GM19240 (cell line): ENCODE results near the gene MRLN.
"Not testable (repeated sequence)": the region's sequence is repeated elsewhere in the genome, so short reads cannot be mapped to it uniquely, and the experiment has no call there.

Experiments used
- DNase-seq: peaks from one replicate; pipeline ENCODE4 v3.0.0; 2011; ENCODE audit warnings: low spot score; ENCODE audit not compliant: insufficient read length

MRLN gene

GRCh38 chr10:59745163-59745650 lies 8.0 kb downstream of the MRLN start:
- no peak for DNase-seq

GRCh38 chr10:59744762-59745161 lies 8.5 kb downstream of the MRLN start:
- DNase-seq = not testable (repeated sequence)

- DNase-seq = not testable (repeated sequence)
These were observed 9.1 kb downstream of the MRLN start for GRCh38 chr10:59744156-59744555.

- DNase-seq = no peak
These were observed 11.7 kb downstream of the MRLN start for GRCh38 chr10:59741583-59741982.

GRCh38 chr10:59741048-59741447 lies 12.2 kb downstream of the MRLN start:
- no peak for DNase-seq

GRCh38 chr10:59736749-59737148 lies 16.5 kb downstream of the MRLN start:
- DNase-seq = no peak

- no peak for DNase-seq
These were observed 18.0 kb downstream of the MRLN start for GRCh38 chr10:59735296-59735695.

- DNase-seq = no peak
These were observed 19.2 kb downstream of the MRLN start for GRCh38 chr10:59734014-59734462.

- DNase-seq = not testable (repeated sequence)
These were observed 19.8 kb downstream of the MRLN start for GRCh38 chr10:59733321-59734013.

GRCh38 chr10:59732849-59733248 lies 20.4 kb downstream of the MRLN start:
- DNase-seq = not testable (repeated sequence)

GRCh38 chr10:59729167-59729566 lies 24.1 kb downstream of the MRLN start:
- not testable (repeated sequence) for DNase-seq

DNA sequence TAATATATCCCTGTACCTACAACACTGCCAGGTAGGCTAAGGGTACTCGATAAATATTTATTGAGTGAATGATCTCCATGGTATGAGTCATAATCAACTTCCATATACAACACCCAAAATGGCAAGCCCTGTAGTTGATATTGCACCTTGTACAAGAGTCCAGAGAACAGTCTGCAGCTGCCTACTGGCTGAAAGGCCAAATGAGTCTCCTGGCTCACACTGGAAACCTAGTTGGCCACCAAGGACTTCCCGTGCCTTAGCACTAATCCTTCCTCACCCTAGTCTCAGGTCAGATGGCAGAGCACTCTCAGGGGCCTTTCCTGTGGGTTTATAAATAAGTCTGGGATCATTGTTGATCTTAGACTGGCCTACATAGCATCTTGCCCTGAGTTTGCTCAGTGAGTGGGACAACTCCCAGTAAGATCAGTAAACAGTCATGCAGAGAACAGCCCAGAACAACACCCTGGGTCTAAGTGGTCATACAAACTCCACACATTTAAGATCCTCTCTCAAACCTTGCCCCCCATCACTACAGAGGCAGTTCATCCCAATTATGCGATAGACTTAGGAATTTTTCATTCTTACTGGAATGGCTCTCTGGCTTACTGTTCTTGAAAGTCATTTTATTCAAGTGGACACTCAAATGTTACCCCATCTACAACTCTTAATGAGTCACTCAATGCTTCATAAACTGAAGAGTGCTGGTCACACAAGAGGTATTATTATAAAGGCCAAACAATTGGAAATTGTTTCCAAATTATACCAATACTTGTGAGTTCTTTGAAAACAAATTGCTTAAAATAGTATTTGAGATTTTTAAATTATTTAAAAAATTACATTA lies 28.9 kb downstream of the MRLN start:
- DNase-seq = no peak

GRCh38 chr10:59720377-59720776 lies 32.9 kb downstream of the MRLN start:
- no peak for DNase-seq

DNA sequence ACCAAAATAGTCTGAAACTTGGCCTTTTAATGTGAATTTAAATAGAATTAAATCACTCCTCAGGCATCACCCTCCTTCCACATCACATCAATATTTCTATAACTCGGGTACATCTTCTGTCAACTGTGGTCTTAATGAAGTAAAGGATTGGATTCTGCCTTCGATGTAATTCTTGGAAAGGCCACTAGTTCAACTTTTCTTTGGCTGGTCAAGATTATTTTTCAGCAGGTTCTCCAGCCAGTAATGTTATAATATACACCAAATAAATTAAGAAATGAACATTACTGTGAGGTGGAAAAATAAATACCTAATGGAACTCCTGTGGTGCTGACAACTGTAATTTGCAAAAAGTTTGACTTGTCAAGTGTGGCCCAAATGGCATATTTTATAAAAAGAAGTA lies 33.9 kb downstream of the MRLN start:
- no peak for DNase-seq

GRCh38 chr10:59718257-59718656 lies 35.0 kb downstream of the MRLN start:
- DNase-seq = no peak

DNA sequence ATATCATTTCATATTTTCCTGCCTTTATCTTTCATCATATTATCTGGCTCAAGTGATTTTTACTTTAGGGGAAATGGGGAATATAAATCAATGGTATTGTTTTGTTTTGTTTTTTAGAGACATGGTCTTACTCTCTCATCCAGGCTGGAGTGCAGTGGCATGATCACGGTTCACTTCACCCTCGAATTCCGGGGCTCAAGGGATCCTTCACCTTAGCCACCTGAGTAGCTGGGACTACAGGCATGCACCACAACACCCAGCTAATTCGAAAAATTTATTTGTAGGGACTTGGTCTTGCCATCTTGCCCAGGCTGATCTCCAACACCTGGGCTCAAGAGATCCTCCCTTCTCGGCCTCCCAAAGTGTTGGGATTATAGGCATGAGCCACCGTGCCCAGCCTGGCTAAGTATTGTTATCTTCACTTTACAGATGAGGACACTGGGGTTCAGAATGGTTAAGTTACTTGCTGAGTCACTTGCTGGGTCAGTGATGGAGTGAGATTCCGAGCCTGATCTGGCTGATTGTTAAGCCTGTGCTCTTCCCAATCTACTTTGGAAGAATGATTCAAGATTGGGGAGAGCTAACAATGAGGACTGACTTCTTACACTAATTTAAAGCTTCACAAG lies 39.9 kb downstream of the MRLN start:
- no peak for DNase-seq

DNA sequence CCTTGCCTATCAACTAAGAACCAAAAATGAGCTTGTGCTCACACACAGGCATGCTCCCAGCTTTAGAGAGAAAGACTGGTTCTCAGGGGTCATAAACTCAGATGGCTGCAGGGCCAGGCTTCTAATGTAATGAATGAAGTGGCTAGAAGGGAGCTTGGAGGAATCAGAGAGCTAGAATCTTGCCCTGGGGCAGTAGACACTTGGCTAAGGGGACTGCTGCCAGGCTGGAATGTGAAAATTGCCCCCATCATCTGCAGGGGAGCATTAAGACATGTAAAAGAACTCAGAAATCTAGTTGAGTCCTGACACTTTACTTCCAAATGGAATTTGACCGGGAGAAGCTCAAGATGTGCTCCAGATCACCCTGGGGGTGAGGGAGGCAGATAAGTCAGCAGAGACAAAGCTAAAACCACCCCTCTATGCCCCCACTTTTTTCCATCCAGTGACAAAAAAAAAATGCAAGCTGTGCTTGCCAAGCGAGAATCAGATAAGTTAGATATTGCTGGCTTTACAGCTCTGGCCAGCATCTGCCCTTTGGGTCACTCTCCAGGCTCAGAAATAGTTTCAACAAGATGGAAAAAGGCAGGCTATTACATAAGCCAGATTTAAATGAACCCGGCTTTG lies 41.3 kb downstream of the MRLN start:
- DNase-seq = no peak

- DNase-seq = peak; percentile 25
These were observed 43.7 kb downstream of the MRLN start, which contains the start of gene SLC16A9 for GRCh38 chr10:59709395-59710125. Gene SLC16A9 (minus strand): TSS chr10:59709850. CDS start chr10:59684291, 25,559 bp downstream.

DNA sequence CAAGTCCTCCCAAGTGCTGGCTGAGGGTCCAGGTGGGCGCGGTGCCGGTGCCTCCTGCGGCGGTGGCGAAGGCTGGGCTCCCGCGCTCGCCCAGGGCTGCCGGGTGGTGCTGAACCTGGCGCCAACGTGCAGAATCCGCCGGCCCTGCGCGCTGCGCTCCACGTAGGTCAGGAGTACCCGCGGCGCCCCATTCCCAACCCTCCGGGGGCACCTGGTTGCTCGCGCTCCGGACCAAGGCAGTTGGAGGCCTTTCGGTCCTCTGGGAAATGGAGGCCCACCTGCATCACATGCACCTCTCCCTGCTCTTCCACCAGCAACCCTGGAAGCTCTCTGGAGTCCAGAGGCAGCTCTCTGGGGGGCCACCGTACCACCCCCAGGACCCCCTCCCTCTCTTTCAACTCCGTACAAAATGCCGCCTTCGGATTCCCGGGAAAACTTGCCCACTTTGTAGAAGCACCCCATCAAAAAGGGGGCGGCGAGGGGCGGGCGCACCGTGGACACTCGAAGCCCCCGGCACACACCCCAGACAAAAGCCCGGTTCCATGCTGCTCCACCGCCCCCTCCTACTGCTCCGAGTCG lies 44.4 kb downstream of the MRLN start:
- DNase-seq = no peak
